ENCODE data around the gene GTF2A1.
A peak's percentile ranks its signal among the peaks of the same experiment; 100 is the strongest.
"Not testable (repeated sequence)": the region's sequence is repeated elsewhere in the genome, so short reads cannot be mapped to it uniquely, and the experiment has no call there.

GTF2A1 gene

GRCh38 chr14:81231540-81231939, 10.8 kb upstream of the GTF2A1 start:
- no peak for DNase-seq (ENCODE audit: low spot score)

- no peak for DNase-seq (ENCODE audit: low spot score)
These were observed 3.5 kb upstream of the GTF2A1 start for GRCh38 chr14:81224222-81224621.

GRCh38 chr14:81223788-81224187, 3.0 kb upstream of the GTF2A1 start:
- DNase-seq (ENCODE audit: low spot score), result not testable (repeated sequence)

GRCh38 chr14:81222691-81223090, 1.9 kb upstream of the GTF2A1 start:
- no peak for DNase-seq (ENCODE audit: low spot score)

- DNase-seq (ENCODE audit: low spot score), result no peak
These were observed 1.4 kb upstream of the GTF2A1 start for GRCh38 chr14:81222126-81222525.

- DNase-seq (ENCODE audit: low spot score), result peak; percentile 51
These were observed 882 bp upstream of the GTF2A1 start for GRCh38 chr14:81221579-81222102.

- no peak for DNase-seq (ENCODE audit: low spot score)
These were observed 254 bp downstream of the GTF2A1 start for GRCh38 chr14:81220580-81220829.

- no peak for DNase-seq (ENCODE audit: low spot score)
These were observed 790 bp downstream of the GTF2A1 start for GRCh38 chr14:81219759-81220579.

- peak; percentile 96 for DNase-seq (ENCODE audit: low spot score)
These were observed 1.5 kb downstream of the GTF2A1 start for GRCh38 chr14:81219210-81219758.

GRCh38 chr14:81211844-81212243, 8.9 kb downstream of the GTF2A1 start:
- peak; percentile 73 for DNase-seq (ENCODE audit: low spot score)

- no peak for DNase-seq (ENCODE audit: low spot score)
These were observed 11.5 kb downstream of the GTF2A1 start for GRCh38 chr14:81209167-81209836.

GRCh38 chr14:81208489-81208888, 12.3 kb downstream of the GTF2A1 start:
- no peak for DNase-seq (ENCODE audit: low spot score)

GRCh38 chr14:81206115-81206514, 14.6 kb downstream of the GTF2A1 start:
- peak; percentile 44 for DNase-seq (ENCODE audit: low spot score)

- no peak for DNase-seq (ENCODE audit: low spot score)
These were observed 15.1 kb downstream of the GTF2A1 start for GRCh38 chr14:81205639-81206038.

- DNase-seq (ENCODE audit: low spot score), result no peak
These were observed 20.7 kb downstream of the GTF2A1 start for GRCh38 chr14:81200054-81200453.

- DNase-seq (ENCODE audit: low spot score), result no peak
These were observed 21.7 kb downstream of the GTF2A1 start for GRCh38 chr14:81199084-81199483.

- DNase-seq (ENCODE audit: low spot score), result no peak
These were observed 22.1 kb downstream of the GTF2A1 start for GRCh38 chr14:81198651-81199050.

GRCh38 chr14:81193924-81194633, 26.7 kb downstream of the GTF2A1 start:
- no peak for DNase-seq (ENCODE audit: low spot score)

GRCh38 chr14:81192594-81192993, 28.2 kb downstream of the GTF2A1 start:
- no peak for DNase-seq (ENCODE audit: low spot score)

GRCh38 chr14:81187832-81188522, 32.8 kb downstream of the GTF2A1 start:
- DNase-seq (ENCODE audit: low spot score), result no peak

GRCh38 chr14:81179631-81180030, 41.1 kb downstream of the GTF2A1 start:
- DNase-seq (ENCODE audit: low spot score), result no peak

GRCh38 chr14:81178063-81178462, 42.7 kb downstream of the GTF2A1 start:
- no peak for DNase-seq (ENCODE audit: low spot score)
